ENCODE data around the gene BBOX1.
A peak's percentile ranks its signal among the peaks of the same experiment; 100 is the strongest.

The BBOX1 gene

DNA sequence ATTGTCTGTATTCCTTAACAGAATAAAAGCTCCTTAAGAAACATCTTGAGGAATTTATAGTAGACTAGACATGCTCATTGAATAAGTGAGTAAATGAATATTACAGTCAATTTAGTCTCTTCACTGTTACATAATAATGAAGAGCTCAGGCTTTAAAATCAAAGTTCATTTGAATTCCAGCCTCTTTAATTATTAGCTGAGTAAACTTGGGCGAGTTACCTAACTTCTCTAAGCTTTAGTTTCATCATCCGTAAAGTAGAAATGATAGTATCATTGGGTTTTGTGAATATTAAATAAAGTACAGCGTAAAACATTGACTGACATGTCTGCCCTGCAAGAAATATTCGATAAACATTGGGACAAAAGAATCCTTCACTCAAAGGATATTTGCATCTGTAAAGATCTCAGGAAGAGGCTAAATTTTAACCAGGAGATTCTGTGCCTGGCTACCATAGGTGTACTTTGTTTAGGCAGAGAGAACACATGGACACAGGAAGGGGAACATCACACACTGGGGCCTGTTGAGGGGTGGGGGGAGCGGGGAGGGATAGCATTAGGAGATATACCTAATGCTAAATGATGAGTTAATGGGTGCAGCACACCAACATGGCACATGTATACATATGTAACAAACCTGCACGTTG lies 15.2 kb upstream of the BBOX1 start:
- DNase-seq (ENCODE audit: low read depth, low spot score): no peak
- no peak overlapping the region for H3K4me3 ChIP-seq (ENCODE audit: low read depth, low read length)
- in situ Hi-C loops (cut with HindIII; ENCODE audit: low sequenced_read_pairs): no loop called here
- no peak for TF ChIP-seq CTCF (IDR thresholded peaks at IDR 0.05; ENCODE audit: low read depth, low read length)

DNA sequence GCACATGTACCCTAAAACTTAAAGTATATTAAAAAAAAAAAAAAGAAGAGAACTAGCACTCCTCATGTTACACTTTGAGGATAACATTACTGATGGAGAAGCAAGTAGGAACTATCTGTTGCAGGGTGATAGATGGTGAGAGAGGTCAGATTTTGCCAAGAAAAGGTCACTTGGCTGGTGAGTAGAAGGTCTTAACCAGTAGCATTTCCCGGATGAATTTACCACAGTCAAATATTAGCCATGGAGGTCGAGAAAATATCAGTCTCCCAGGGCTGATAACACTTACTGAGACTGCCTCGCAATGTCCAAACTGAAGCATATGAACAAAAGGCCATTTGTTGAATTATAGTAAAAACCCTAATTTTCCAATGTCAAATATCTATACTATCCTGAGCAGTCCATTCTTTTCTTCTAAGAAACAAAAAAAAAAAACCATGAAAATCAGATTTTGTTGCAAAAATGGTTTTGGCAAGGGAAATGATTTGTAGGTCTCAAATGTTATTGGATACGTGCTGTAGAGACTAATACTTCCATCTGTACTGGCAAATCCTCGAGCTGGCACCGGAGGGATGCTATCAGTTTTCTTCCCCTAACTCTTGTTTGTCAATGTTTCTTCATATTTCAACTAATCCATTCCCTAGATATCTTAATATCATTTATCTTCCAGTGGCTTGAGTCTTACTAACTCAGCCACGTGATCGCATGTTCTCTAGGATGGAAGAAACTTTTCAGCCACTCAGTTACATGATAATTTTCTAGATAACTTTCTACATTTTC lies 14.5 kb upstream of the BBOX1 start:
- in situ Hi-C loops (cut with HindIII; ENCODE audit: low sequenced_read_pairs): no loop called here
- TF ChIP-seq CTCF (IDR thresholded peaks at IDR 0.05; ENCODE audit: low read depth, low read length): no peak
- no peak for DNase-seq (ENCODE audit: low read depth, low spot score)
- no peak overlapping the region for H3K4me3 ChIP-seq (ENCODE audit: low read depth, low read length)

- DNase-seq (ENCODE audit: low read depth, low spot score): peak; percentile 28
- TF ChIP-seq CTCF (IDR thresholded peaks at IDR 0.05; ENCODE audit: low read depth, low read length): no peak
- no peak overlapping the region for H3K4me3 ChIP-seq (ENCODE audit: low read depth, low read length)
- in situ Hi-C loops (cut with HindIII; ENCODE audit: low sequenced_read_pairs): no loop called here
Observed at GRCh38 chr11:27028561-27028965, 12.1 kb upstream of the BBOX1 start.

DNA sequence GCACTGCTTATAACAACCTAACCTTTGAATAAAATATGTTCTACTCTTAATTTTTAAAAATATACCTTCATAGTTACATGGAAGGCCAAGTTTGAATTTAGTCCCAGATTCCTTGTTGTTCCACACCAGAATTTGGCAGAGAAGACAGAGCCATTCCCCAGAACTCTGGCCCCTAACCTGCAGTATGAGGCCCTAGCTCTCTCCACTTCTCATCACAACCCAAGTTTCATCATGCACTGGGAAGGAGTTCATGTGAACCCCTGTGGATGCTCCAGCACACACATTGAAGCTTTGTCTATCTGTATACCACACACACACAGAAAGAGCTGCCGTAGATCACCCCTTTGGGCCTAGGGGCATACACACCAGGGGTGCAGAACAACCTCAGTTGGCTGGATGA lies 10.6 kb upstream of the BBOX1 start:
- no peak for DNase-seq (ENCODE audit: low read depth, low spot score)
- in situ Hi-C loops (cut with HindIII; ENCODE audit: low sequenced_read_pairs): no loop called here

DNA sequence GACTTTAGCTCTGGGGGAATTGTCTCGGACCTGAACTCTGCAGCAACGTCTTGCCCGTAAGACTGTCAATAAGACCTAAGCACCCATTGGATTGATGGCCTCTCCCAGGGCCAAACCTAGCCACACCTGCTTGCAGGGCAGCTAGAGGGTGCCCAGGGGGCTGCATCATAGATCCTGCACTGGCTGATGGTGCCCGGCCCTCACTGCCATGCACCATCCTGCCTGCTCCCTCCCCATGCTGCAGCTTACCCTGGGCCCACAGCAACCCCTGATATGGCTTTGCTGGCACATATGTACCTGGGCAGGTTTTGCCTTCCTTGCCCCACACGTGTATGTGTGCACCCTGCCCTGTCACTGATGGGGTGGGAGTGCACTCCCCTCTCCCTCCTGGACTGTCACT lies 8.9 kb upstream of the BBOX1 start:
- TF ChIP-seq CTCF (IDR thresholded peaks at IDR 0.05; ENCODE audit: low read depth, low read length): no peak
- no peak overlapping the region for H3K4me3 ChIP-seq (ENCODE audit: low read depth, low read length)
- DNase-seq (ENCODE audit: low read depth, low spot score): no peak
- in situ Hi-C loops (cut with HindIII; ENCODE audit: low sequenced_read_pairs): no loop called here

More for the DNA sequence above, 10.6 kb upstream of the BBOX1 start:
- H3K4me3 ChIP-seq (ENCODE audit: low read depth, low read length): no peak overlapping the region
- TF ChIP-seq CTCF (IDR thresholded peaks at IDR 0.05; ENCODE audit: low read depth, low read length): no peak

GRCh38 chr11:27039873-27040272 lies 742 bp upstream of the BBOX1 start:
- DNase-seq (ENCODE audit: low read depth, low spot score): no peak
- H3K4me3 ChIP-seq (ENCODE audit: low read depth, low read length): no peak overlapping the region
- in situ Hi-C loops (cut with HindIII; ENCODE audit: low sequenced_read_pairs): no loop called here
- TF ChIP-seq CTCF (IDR thresholded peaks at IDR 0.05; ENCODE audit: low read depth, low read length): peak; percentile 7

Measured in astrocyte of the spinal cord (primary cell).